H7 (cell line): ENCODE measurements around the gene TRIM24. TPM values are rescaled to one million over a fixed set of nuclear protein-coding genes. Genes with fewer than 3 reads are reported as not detected.

ENCODE experiments used
- DNase-seq: peaks from one replicate; pipeline ENCODE4 v3.0.0; 2012
- H3K27me3 ChIP-seq: 2 replicates; pipeline ENCODE4 v1.6.0; 2011; ENCODE audit warnings: mild to moderate bottlenecking, low read length; ENCODE audit not compliant: control insufficient read depth, insufficient read depth
- H3K36me3 ChIP-seq: replicated peaks from 2 replicates; pipeline ENCODE4 v1.5.1; 2011; ENCODE audit warnings: low read length; ENCODE audit not compliant: control insufficient read depth, insufficient read depth
- H3K4me3 ChIP-seq: 2 replicates; pipeline ENCODE4 v1.5.1; 2011; ENCODE audit warnings: low read depth, mild to moderate bottlenecking, control low read depth, low read length, moderate library complexity; ENCODE audit not compliant: insufficient read depth
- total RNA-seq: library from RNA; depleted of rRNA; stranded (reverse); fragments of >200 nt; shearing (Covaris generic); gene quantifications from 2 replicates; pipeline ENCODE4 v1.2.3, GENCODE V29; 2014

TRIM24 gene
- total RNA-seq, 1 experiment from 2014 or later, result 102 TPM

DNA sequence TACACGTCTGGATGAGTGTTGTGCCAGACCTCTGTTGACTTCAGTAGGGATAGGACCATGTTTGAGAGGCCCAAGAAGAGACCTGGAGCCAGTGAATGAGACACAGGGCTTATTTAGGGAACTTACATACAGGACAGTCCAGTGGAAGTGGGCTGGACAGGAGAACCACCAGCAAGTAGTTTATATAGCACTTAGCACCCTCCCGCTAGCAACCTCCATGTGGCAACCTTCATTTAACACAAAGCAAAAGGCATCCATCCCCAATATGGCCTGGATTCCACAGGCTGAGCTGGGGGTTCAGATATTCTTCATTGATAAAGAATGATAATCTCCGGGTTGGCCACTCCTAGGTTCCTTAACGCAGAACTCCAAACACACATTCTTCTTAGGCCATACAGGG, 93.7 kb downstream of the TRIM24 start:
- Histone ChIP-seq H3K36me3 (peaks cover 69% of the 10 kb centered on the region), H3K4me3 (no peak overlapping the region), H3K27me3 (no peaks in the 10 kb centered on the region)
- DNase-seq, result no peak

DNA sequence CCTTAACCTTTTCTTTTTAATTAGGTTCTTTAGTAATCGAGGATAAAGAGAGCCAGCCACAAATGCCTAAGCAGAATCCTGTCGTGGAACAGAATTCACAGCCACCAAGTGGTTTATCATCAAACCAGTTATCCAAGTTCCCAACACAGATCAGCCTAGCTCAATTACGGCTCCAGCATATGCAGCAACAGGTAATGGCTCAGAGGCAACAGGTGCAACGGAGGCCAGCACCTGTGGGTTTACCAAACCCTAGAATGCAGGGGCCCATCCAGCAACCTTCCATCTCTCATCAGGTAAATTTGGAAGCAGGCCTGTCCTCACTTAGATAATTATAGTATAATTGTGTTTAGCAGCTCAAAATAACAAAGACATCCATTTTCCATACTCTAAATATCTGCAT, 94.6 kb downstream of the TRIM24 start:
- H3K27me3 ChIP-seq, result no peaks in the 10 kb centered on the region
- no peak for DNase-seq
- H3K4me3 ChIP-seq, result no peak overlapping the region
- peaks cover 76% of the 10 kb centered on the region for H3K36me3 ChIP-seq

DNA sequence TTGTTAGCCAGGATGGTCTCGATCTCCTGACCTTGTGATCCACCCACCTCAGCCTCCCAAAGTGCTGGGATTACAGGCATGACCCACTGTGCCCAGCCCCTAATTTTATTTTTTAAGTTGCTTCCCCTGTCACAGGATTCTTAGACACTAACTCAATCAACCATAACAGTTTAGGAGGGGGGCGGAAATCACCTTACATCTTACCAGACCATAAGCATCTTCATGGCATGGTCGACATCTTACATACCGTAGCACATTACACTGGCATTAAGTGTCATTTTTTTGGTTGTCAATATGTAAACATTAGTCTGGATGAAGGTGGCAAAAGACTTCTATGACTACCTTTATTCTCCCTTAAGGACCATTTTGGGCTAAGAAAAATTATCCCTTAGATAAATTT, 95.6 kb downstream of the TRIM24 start:
- DNase-seq, result no peak
- Histone ChIP-seq H3K36me3 (peaks cover 82% of the 10 kb centered on the region), H3K4me3 (no peak overlapping the region), H3K27me3 (no peaks in the 10 kb centered on the region)

DNA sequence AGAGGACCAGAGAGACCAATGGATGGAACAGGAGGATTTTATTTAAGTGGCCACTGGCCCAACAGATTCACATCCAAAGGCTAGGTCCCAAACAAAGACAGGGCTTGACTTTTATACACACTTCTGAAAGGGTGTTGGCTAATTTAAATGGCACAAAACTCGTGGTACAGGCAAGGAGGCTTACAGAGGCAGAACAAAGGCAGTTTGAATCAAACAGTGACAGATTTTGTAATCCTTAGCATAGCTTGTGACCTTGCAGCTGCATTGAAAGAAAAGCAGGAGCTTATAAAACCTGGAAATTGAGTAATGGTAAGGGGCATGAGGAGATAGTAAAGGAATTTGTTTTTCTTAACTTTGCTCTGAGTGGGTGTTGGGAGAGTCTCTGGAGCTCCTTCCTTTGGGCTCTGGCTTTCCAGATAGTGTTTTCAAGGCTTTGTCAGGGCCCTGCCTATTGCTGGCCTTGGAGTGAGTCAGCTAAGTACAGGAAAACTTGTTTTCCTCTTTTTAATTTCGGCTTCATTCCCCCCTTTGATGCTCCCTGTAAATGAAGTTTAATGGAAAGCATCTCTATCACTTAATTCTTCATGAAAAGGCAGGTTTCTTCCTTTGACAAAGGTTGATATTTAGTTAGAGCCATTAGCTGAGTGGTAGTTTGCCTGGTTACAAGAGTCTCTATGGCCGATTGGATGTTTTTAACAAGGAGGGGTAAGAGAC, 96.9 kb downstream of the TRIM24 start:
- peaks cover 81% of the 10 kb centered on the region for H3K36me3 ChIP-seq
- H3K27me3 ChIP-seq, result no peaks in the 10 kb centered on the region
- no peak overlapping the region for H3K4me3 ChIP-seq
- DNase-seq, result no peak

DNA sequence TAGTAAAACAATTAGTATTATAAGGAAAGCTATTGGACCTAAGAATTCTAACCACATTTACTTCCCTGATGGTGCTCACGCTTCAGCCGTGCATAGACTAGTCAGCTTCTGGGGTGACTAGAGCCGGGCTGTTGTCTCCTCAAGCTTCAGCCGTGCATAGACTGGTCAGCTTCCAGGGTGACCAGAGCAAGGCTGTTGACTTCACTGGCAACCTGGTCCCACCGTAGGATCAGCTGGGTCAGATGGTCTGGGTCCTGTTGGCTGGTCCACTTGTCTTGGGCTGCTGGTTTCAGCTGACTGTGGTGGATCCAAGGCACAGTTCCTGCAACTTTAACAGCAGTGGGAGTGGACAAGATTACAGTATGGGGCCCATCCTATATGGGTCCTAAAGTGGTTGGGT, 99.4 kb downstream of the TRIM24 start:
- Histone ChIP-seq H3K36me3 (peaks cover 87% of the 10 kb centered on the region), H3K4me3 (no peak overlapping the region), H3K27me3 (no peaks in the 10 kb centered on the region)
- no peak for DNase-seq

DNA sequence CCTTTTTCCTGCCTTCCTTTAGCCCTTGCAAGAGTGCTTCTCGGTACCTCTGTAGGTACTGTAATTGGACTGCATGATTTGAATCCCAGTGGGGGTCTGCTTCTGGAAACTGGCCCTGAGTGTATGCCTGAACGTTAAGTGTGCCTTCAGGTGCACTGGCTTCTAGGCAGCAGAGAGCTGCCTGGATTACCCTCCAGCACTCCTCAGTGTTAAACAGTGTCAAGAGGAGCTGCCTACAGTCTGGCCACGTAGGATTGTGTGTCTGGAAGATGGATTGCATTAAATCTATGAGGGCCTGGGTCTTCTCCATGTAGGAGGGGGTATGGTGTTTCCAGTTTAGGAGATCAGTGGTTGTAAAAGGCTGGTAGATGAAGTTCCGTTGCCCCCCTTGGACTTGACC, 103.7 kb downstream of the TRIM24 start:
- H3K27me3 ChIP-seq, result no peaks in the 10 kb centered on the region
- H3K4me3 ChIP-seq, result no peak overlapping the region
- DNase-seq, result no peak
- peaks cover 70% of the 10 kb centered on the region for H3K36me3 ChIP-seq

DNA sequence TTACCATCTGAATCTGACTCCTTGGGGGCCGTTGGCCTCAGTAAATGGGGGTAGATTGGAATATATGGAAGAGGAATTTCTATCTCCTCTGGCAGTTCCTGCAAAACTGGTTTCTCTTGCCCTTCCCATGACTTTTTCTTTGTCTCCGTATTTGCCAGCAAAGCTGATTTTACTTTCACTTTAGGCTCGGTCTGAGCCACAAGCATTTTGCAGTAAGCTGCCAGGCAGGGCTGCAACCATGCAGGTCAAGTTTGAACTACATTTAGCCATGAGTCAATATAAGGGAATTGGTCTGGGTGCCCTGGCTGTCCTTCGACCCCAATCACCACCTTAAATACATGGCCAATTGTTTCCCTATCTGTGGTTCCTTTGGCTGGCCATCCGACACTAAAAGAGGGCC, 104.3 kb downstream of the TRIM24 start:
- DNase-seq, result no peak
- peaks cover 69% of the 10 kb centered on the region for H3K36me3 ChIP-seq
- H3K27me3 ChIP-seq, result no peaks in the 10 kb centered on the region
- no peak overlapping the region for H3K4me3 ChIP-seq

DNA sequence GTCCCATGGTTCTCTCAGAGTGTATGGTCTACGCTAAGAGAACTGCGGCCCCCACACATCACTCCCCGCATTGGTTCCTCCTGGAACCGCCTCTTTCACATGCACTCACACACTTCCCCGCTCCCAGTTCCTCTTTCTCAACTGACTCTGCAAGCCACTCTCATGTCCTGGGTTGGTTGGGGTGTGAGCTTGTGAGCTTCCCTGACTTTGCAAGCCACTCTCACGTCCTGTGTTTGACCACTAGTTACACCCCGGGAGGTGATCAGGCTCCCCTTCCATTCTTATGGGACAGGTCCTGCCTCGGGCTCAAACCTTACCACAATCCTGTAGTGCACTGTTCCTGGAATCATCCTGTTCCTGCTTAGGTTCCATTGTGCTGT, 105.0 kb downstream of the TRIM24 start:
- DNase-seq, result no peak
- Histone ChIP-seq H3K36me3 (peaks cover 63% of the 10 kb centered on the region), H3K4me3 (no peak overlapping the region), H3K27me3 (no peaks in the 10 kb centered on the region)

DNA sequence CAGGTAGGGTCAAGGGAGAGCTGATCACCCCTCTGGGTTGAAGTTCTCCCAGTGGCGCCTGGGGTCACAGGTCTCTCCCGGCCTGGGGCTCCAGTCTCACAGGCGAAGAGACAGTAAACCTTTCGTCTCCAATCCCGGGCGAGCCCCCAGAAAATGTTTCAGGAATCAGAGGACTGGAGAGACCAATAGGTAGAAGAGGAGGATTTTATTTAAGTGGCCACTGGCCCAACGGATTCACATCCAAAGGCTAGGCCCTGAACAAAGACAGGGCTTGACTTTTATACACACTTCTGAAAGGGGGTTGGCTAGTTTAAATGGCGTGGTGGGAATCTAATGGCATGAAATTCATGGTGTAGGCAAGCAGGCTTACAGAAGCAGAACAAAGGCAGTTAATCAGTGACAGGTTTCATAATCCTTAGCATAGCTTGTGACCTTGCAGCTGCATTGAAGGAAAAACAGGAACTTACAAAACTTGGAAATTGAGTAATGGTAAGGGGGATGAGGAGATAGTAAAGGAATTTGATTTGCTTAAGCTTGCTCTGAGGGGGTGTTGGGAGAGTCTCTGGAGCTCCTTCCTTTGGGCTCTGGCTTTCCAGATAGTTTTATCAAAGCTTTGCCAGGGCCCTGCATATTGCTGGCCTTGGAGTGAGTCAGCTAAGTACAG, 105.5 kb downstream of the TRIM24 start:
- peaks cover 58% of the 10 kb centered on the region for H3K36me3 ChIP-seq
- DNase-seq, result no peak
- H3K4me3 ChIP-seq, result no peak overlapping the region
- no peaks in the 10 kb centered on the region for H3K27me3 ChIP-seq

DNA sequence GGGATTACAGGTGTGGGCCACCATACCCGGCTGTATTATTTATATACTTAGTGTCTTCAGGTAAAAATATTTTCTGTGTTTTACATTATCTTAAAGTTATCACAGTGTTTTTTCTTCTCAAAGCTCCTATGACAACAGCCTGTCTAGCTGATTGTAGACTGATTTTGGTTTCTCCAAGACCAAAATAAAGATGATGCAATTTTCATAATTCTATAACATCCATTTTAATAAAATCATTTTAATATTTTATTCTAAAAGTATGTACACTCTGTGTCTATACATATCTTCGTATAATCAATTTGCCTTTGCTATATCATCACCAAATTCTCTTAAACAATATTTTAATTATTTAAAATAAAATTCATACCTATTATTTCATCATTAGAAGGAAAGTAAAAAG, 108.6 kb downstream of the TRIM24 start:
- no peak for DNase-seq
- peaks cover 42% of the 10 kb centered on the region for H3K36me3 ChIP-seq
- no peaks in the 10 kb centered on the region for H3K27me3 ChIP-seq
- no peak overlapping the region for H3K4me3 ChIP-seq

DNA sequence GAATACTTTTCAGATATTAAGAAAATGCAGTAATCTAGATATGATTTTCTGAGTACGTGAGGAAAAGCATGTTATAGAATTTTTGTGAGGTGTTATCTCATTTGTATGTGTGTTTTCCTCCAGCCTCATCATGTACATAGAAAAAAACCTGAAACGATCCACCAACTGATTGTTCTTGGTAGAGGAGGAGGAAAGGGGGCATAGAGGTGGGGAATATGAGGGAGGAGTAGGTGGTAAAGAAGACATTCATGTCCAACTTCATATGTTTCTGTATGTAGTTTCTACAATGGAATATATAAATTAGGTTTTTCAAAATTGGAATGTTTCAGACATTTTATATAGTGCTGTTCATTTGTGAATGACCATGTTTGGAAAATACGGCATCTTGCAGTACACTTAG, 109.4 kb downstream of the TRIM24 start:
- Histone ChIP-seq H3K27me3 (no peaks in the 10 kb centered on the region), H3K36me3 (peaks cover 35% of the 10 kb centered on the region), H3K4me3 (no peak overlapping the region)
- DNase-seq, result no peak

DNA sequence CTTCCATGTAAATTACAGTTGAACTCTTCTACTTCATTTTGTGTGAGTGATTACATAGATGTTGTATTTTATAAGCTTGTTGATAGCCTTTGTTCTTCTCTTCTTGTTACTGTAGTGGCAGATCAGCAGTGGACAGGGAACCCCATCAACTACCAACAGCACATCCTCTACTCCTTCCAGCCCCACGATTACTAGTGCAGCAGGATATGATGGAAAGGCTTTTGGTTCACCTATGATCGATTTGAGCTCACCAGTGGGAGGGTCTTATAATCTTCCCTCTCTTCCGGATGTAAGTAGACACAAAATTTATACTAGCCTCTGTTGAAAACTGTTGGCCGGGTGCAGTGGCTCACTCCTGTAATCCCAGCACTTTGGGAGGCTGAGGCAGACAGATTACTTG, 110.7 kb downstream of the TRIM24 start:
- DNase-seq, result no peak
- H3K27me3 ChIP-seq, result no peaks in the 10 kb centered on the region
- no peak overlapping the region for H3K4me3 ChIP-seq
- peaks cover 30% of the 10 kb centered on the region for H3K36me3 ChIP-seq

DNA sequence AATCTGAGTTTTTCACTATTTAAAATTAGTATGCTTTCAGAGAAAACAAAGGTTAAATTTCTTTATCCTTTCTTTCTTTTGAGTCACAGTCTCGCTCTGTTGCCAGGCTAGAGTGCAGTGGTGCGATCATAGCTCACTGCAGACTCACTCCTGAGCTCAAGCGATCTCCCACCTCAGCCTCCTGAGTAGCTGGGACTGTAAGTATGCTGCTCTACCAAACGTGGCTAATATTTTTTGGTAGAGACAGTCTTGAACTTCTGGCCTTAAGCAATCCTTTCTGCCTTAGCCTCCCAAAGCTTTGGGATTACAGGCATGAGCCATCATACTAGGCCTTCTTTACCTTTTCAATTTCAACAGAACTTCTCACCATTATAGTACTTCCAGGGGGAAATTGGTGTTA, 113.7 kb downstream of the TRIM24 start:
- Histone ChIP-seq H3K36me3 (peaks cover 32% of the 10 kb centered on the region), H3K4me3 (no peak overlapping the region), H3K27me3 (no peaks in the 10 kb centered on the region)
- DNase-seq, result no peak

DNA sequence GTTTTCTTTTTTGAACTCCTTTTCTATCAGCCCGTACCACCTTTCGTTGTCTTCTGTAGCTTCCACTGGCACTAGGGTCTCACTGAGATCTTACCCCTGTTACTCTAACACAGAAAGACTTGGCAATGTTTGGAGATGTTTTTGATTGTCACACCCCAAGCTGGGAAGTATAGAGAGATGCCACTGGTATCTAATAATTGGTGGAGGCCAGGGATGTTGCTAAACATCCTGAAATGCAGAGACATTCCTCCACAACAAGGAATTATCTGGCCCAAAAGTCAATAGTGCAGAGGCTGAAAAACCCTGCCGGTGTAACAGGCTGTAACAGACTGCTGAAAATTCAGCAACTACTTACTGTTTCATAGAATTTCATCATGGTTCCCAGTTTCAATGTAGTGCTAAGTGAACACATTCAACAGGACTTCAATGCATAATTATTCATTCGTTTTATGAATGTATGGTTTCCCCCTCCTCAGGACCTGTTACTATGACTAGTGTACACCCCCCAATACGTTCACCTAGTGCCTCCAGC, 115.9 kb downstream of the TRIM24 start:
- no peak for DNase-seq
- Histone ChIP-seq H3K27me3 (no peaks in the 10 kb centered on the region), H3K4me3 (no peak overlapping the region), H3K36me3 (peaks cover 37% of the 10 kb centered on the region)

DNA sequence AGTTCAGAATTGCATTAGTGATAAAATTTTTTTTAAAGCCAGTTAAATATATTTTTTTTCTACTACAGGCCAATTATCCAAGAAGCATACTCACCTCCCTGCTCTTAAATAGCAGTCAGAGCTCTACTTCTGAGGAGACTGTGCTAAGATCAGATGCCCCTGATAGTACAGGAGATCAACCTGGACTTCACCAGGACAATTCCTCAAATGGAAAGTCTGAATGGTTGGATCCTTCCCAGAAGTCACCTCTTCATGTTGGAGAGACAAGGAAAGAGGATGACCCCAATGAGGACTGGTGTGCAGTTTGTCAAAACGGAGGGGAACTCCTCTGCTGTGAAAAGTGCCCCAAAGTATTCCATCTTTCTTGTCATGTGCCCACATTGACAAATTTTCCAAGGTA, 119.1 kb downstream of the TRIM24 start:
- Histone ChIP-seq H3K27me3 (no peaks in the 10 kb centered on the region), H3K36me3 (peaks cover 42% of the 10 kb centered on the region), H3K4me3 (no peak overlapping the region)
- DNase-seq, result no peak
